OCI-LY1 (cell line): ENCODE results near the gene PSEN1.

Experiments
- EZH2 ChIP-seq: fragments of 200-600 bp; sonication (generic), shearing (Covaris generic); IDR thresholded peaks from 2 replicates; pipeline ENCODE4 v1.8.0; 2017; ENCODE audit warnings: borderline replicate concordance, mixed run types, mild to moderate bottlenecking, antibody characterized with exemption, low read length, moderate library complexity, mixed read lengths
- TF ChIP-seq, protein P1 (sequence below): fragments of 200-600 bp; sonication (generic), shearing (Covaris generic); IDR thresholded peaks from 2 replicates; pipeline ENCODE4 v1.5.1; 2017; ENCODE audit warnings: mild to moderate bottlenecking, antibody characterized with exemption, low read length, moderate library complexity, mixed read lengths

DNA sequence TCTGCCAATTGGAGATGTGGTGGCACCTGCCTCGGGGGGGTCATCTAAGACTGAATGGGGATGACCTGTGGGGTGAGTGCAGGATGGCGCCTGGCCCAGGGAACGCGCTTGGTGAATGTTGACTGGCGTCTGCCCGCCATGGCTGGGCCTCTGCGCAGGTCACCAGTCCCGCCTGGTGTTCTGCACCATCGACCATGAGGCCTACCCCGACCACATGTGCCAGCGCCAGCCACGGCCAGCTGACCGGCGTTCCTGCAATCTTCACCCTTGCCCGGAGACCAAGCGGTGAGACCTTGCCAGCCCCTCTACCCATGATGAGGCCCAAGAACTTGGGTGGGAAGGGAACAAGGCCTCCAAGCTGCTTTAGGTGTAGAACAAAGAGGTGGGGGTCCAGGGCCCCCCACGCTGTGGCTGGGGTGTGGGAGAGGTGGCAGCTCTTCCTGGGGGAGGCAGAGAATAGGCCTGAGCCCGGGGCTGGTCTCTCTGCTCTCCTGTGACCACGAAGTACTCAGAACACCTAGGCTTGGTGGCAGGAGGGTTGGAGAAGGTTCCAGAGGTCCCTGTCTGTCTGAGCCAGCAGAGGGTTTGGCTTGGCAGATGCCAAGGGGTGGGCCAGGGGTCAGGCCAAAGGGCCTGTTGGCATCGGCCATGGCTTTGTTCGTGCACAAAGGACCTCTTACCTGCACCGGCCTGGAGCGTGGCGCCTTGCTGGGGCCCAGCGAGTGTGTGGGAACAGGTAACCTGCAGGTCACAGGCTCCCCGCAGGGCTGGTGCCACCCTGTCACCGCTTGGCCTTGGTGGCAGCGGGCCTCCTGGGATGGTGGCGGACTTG, 116.4 kb downstream of the PSEN1 start:
- TF ChIP-seq EZH2, result no peak
- TF ChIP-seq, protein P1, sequence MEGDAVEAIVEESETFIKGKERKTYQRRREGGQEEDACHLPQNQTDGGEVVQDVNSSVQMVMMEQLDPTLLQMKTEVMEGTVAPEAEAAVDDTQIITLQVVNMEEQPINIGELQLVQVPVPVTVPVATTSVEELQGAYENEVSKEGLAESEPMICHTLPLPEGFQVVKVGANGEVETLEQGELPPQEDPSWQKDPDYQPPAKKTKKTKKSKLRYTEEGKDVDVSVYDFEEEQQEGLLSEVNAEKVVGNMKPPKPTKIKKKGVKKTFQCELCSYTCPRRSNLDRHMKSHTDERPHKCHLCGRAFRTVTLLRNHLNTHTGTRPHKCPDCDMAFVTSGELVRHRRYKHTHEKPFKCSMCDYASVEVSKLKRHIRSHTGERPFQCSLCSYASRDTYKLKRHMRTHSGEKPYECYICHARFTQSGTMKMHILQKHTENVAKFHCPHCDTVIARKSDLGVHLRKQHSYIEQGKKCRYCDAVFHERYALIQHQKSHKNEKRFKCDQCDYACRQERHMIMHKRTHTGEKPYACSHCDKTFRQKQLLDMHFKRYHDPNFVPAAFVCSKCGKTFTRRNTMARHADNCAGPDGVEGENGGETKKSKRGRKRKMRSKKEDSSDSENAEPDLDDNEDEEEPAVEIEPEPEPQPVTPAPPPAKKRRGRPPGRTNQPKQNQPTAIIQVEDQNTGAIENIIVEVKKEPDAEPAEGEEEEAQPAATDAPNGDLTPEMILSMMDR, result no peak
